Endothelial cell of umbilical vein (primary cell): ENCODE measurements around the gene UMPS. TPM values are rescaled to one million over a fixed set of nuclear protein-coding genes. Genes with fewer than 3 reads are reported as not detected.
A peak's percentile ranks its signal among the peaks of the same experiment; 100 is the strongest.

Source experiments
- BruUV-seq: library from RNA; stranded (reverse); fragments of 400-500 nt; replicated peaks from 2 replicates; lab custom pipeline; 2021; lab: Mats Ljungman, UMichigan
- CTCF ChIA-PET: fragments of 300-600, 350-600 bp; sonication (Branson Sonifier 250); formaldehyde crosslinking; loops from one replicate; lab custom pipeline; 2021; ENCODE audit warnings: antibody characterized with exemption, inconsistent platforms; lab: Charles Lee
- POLR2A ChIA-PET: fragments of 300-600, 350-600 bp; sonication (Branson Sonifier 250); formaldehyde crosslinking; loops from one replicate; lab custom pipeline; 2021; ENCODE audit warnings: antibody characterized with exemption, inconsistent platforms; lab: Charles Lee
- DNase-seq: peaks from one replicate; pipeline ENCODE4 v3.0.0-alpha.2; 2011; ENCODE audit warnings: low read depth, low spot score
- FAIRE-seq: peaks from 2 replicates; lab custom pipeline; 2011; peaks lifted over from hg19 to GRCh38; lab: Jason Lieb, UNC
- H2AFZ ChIP-seq: 2 replicates; pipeline ENCODE4 v1.6.0; 2012; ENCODE audit warnings: low read depth, low read length, control low read depth, inconsistent platforms
- H3K27ac ChIP-seq: 2 replicates; pipeline ENCODE4 v1.5.1; 2011; ENCODE audit warnings: low read depth, mild to moderate bottlenecking, control low read depth, low read length, moderate library complexity; ENCODE audit not compliant: insufficient read depth
- H3K27me3 ChIP-seq, 2 experiments: 2 replicates each; pipeline versions ENCODE4 v1.6.0 to v1.6.1; 2011; ENCODE audit warnings: low read length in 2 of 2, mixed read lengths in 1 of 2; ENCODE audit not compliant: control insufficient read depth in 2 of 2, insufficient read depth in 2 of 2
- H3K36me3 ChIP-seq, 2 experiments: 2 replicates in 1 of 2; 3 replicates in 1 of 2; pipeline ENCODE4 v1.5.1; 2011; ENCODE audit warnings: low read length in 2 of 2, mild to moderate bottlenecking in 1 of 2, moderate library complexity in 1 of 2; ENCODE audit not compliant: control insufficient read depth in 2 of 2, insufficient read depth in 2 of 2; ENCODE audit errors: extremely low read depth in 1 of 2
- H3K4me1 ChIP-seq: 3 replicates; pipeline ENCODE4 v1.5.1; 2011; ENCODE audit warnings: mild to moderate bottlenecking, low read length; ENCODE audit not compliant: control insufficient read depth, insufficient read depth; ENCODE audit errors: extremely low read depth
- H3K4me2 ChIP-seq: 2 replicates; pipeline ENCODE4 v1.6.1; 2011; ENCODE audit warnings: low read length, control low read depth, mixed read lengths; ENCODE audit not compliant: insufficient read depth
- H3K4me3 ChIP-seq, 3 experiments: fragments of 200-600 bp in 1 of 3; sonication (generic), shearing (Covaris generic) in 1 of 3; replicated peaks in 1 of 3; 2 replicates each; pipeline ENCODE4 v1.5.1; 2011 to 2016; ENCODE audit warnings: control low read depth in 3 of 3, low read length in 3 of 3, mild to moderate bottlenecking in 2 of 3, inconsistent platforms in 1 of 3, low read depth in 1 of 3, moderate library complexity in 1 of 3; ENCODE audit not compliant: insufficient read depth in 1 of 3
- H3K79me2 ChIP-seq: 2 replicates; pipeline ENCODE4 v1.6.0; 2012; ENCODE audit warnings: low read length, inconsistent platforms; ENCODE audit not compliant: control insufficient read depth, insufficient read depth
- H3K9ac ChIP-seq: replicated peaks from 2 replicates; pipeline ENCODE3; 2011; ENCODE audit warnings: low read length, control low read depth; ENCODE audit not compliant: insufficient read depth; ENCODE audit errors: extremely low read depth
- H3K9me1 ChIP-seq: replicated peaks from 3 replicates; pipeline ENCODE4 v1.6.0; 2011; ENCODE audit warnings: mild to moderate bottlenecking, low read length; ENCODE audit not compliant: control insufficient read depth, insufficient read depth; ENCODE audit errors: extremely low read depth
- H3K9me3 ChIP-seq: replicated peaks from 2 replicates; pipeline ENCODE4 v1.5.1; 2012; ENCODE audit warnings: low read length, inconsistent platforms; ENCODE audit not compliant: control insufficient read depth, insufficient read depth
- H4K20me1 ChIP-seq: replicated peaks from 2 replicates; pipeline ENCODE3; 2011; ENCODE audit warnings: mild to moderate bottlenecking, low read length; ENCODE audit not compliant: control insufficient read depth, insufficient read depth; ENCODE audit errors: extremely low read depth
- CTCF ChIP-seq, 2 donors: IDR thresholded peaks; 1 replicate in 1 of 2; 2 replicates in 1 of 2; pipeline ENCODE4 v1.5.1; 2011; ENCODE audit warnings: low read length in 2 of 2, mild to moderate bottlenecking in 2 of 2, moderate library complexity in 2 of 2, control low read depth in 1 of 2, inconsistent platforms in 1 of 2, low read depth in 1 of 2; ENCODE audit not compliant: insufficient read depth in 1 of 2; ENCODE audit errors: extremely low read depth in 1 of 2
- EZH2 ChIP-seq: IDR thresholded peaks from 2 replicates; pipeline ENCODE4 v1.6.1; 2012; ENCODE audit warnings: borderline replicate concordance, low read depth, mild to moderate bottlenecking, moderate library complexity, low read length, inconsistent platforms; ENCODE audit not compliant: severe bottlenecking
- FOS ChIP-seq: IDR thresholded peaks from 2 replicates; pipeline ENCODE4 v1.6.1; 2011; ENCODE audit warnings: mild to moderate bottlenecking, low read length, moderate library complexity, borderline replicate concordance; ENCODE audit not compliant: insufficient read depth
- GATA2 ChIP-seq: IDR thresholded peaks from 2 replicates; pipeline ENCODE4 v1.7.0; 2011; ENCODE audit warnings: low read depth, mild to moderate bottlenecking, moderate library complexity, mixed read lengths, low read length; ENCODE audit not compliant: insufficient read length, insufficient read depth
- JUN ChIP-seq: IDR thresholded peaks from 2 replicates; pipeline ENCODE4 v1.6.1; 2011; ENCODE audit warnings: borderline replicate concordance, low read depth; ENCODE audit not compliant: insufficient read length, insufficient read depth
- MAX ChIP-seq: IDR thresholded peaks from 2 replicates; pipeline ENCODE4 v1.6.1; 2011; ENCODE audit not compliant: insufficient read depth, insufficient read length
- MYC ChIP-seq: IDR thresholded peaks from one replicate; pipeline ENCODE4 v1.6.1; 2011; ENCODE audit warnings: mild to moderate bottlenecking, low read depth, low read length
- POLR2A ChIP-seq: IDR thresholded peaks from 2 replicates; pipeline ENCODE4 v1.6.1; 2012; ENCODE audit warnings: low read depth, mild to moderate bottlenecking, control low read depth, low read length
- POLR2AphosphoS5 ChIP-seq: IDR thresholded peaks from 2 replicates; pipeline ENCODE4 v1.6.1; 2012; ENCODE audit warnings: low read depth, mild to moderate bottlenecking, control low read depth, low read length, moderate library complexity; ENCODE audit not compliant: insufficient read depth
- dilution Hi-C: fragments of 300-500 bp; cut with MboI; formaldehyde crosslinking; loops from one replicate; pipeline ENCODE4 v1.15.0; 2019; ENCODE audit warnings: low sequenced_read_pairs; ENCODE audit not compliant: extremely low pct_ligation_motif_present
- intact Hi-C: fragments of 100-400 bp; cut with micrococcal nuclease; formaldehyde crosslinking; loops from one replicate; pipeline ENCODE4 v1.10.0; 2022
- polyA plus RNA-seq, 4 experiments: library from polyadenylated mRNA; depleted of rRNA in 3 of 4; stranded (reverse) in 3 of 4; unstranded in 1 of 4; fragments of >200 nt; gene quantifications; 2 replicates each; pipeline versions ENCODE4 v1.2.1 to v1.2.3, GENCODE V29; 2011 to 2012; ENCODE audit warnings: missing spikeins in 1 of 4
- total RNA-seq: library from RNA; stranded (reverse); gene quantifications from 2 replicates; pipeline ENCODE4 v1.2.3, GENCODE V29; 2021

UMPS gene
- total and polyA plus RNA-seq, 2 donors (not counting 3 experiments of a cell fraction or from before 2014, with no cell fraction given), result 38.6 to 50.2 TPM

- H3K4me2 ChIP-seq, result no peak overlapping the region
- FAIRE-seq (peak; percentile 37), DNase-seq (no peak)
- dilution Hi-C loops, result no loop called here
- peaks cover 7% of the 10 kb centered on the region for H3K4me1 ChIP-seq
- no peaks in the 10 kb centered on the region for H3K79me2 ChIP-seq
- H3K27me3 ChIP-seq, result no peaks in the 10 kb centered on the region
- H3K36me3 ChIP-seq, result no peaks in the 10 kb centered on the region
- ChIA-PET CTCF (interaction anchor here (0.5 to 6.9 kb wide), 43 partner anchors 8 to 549 kb away, joined by 3 to 289 read pairs (median 5); partner anchors contain the start of gene ITGB5), POLR2A (no interaction called here)
- no peaks in the 10 kb centered on the region for H3K9me3 ChIP-seq
- BruUV-seq, result no TSS peak
- no peak overlapping the region for H3K4me3 ChIP-seq
- intact Hi-C loops, result loop anchor here (1.0 to 5.0 kb wide), 4 partner anchors 25 to 115 kb away; partner anchors contain the start of gene ITGB5
- no peak overlapping the region for H2AFZ ChIP-seq
- no peak overlapping the region for H3K27ac ChIP-seq
- H3K9me1 ChIP-seq, result no peaks in the 10 kb centered on the region
- H3K9ac ChIP-seq, result no peak overlapping the region
- no peaks in the 10 kb centered on the region for H4K20me1 ChIP-seq
- TF ChIP-seq GATA2 (no peak), FOS (no peak), CTCF (IDR thresholded peaks at IDR 0.05; ENCODE audit: extremely low read depth in 1 of 2, insufficient read depth in 1 of 2, low read depth in 1 of 2, low read length in 2 of 2) (no peak), MAX (no peak), EZH2 (no peak), POLR2AphosphoS5 (no peak), POLR2A (no peak), MYC (no peak), JUN (no peak)
These were observed 55.7 kb downstream of the UMPS start for GRCh38 chr3:124785973-124786372.
